Neural cell (in vitro differentiated cells): ENCODE results near the gene SLC45A1. TPM values are rescaled to one million over a fixed set of nuclear protein-coding genes. Genes with fewer than 3 reads are reported as not detected.

Experiments used
- H2AFZ ChIP-seq: fragments of 200-600, 300-800 bp; sonication (generic), shearing (Covaris generic); 2 replicates; pipeline ENCODE4 v1.6.0; 2014; ENCODE audit warnings: low read depth, mild to moderate bottlenecking, antibody characterized with exemption, low read length, moderate library complexity
- H3F3A ChIP-seq: fragments of 200-600 bp; shearing (Covaris generic); 2 replicates; pipeline ENCODE4 v1.6.1; 2016; ENCODE audit warnings: mild to moderate bottlenecking, moderate library complexity, mixed read lengths, antibody characterized with exemption, low read length; ENCODE audit not compliant: insufficient read depth, poor library complexity, severe bottlenecking
- H3K27ac ChIP-seq: fragments of 200-600, 300-800 bp; sonication (generic), shearing (Covaris generic); 2 replicates; pipeline ENCODE4 v1.5.1; 2014; ENCODE audit warnings: mild to moderate bottlenecking, low read length, moderate library complexity
- H3K27me3 ChIP-seq: fragments of 300-800, 200-600 bp; sonication (generic), shearing (Covaris generic); 2 replicates; pipeline ENCODE4 v1.6.0; 2014; ENCODE audit warnings: mild to moderate bottlenecking, low read depth, low read length, moderate library complexity; ENCODE audit not compliant: insufficient read depth
- H3K36me3 ChIP-seq: fragments of 300-800, 200-600 bp; sonication (generic), shearing (Covaris generic); 2 replicates; pipeline ENCODE4 v1.5.1; 2014; ENCODE audit warnings: mild to moderate bottlenecking, antibody characterized with exemption, low read length, moderate library complexity; ENCODE audit not compliant: insufficient read depth
- H3K4me2 ChIP-seq: fragments of 300-800, 200-600 bp; sonication (generic), shearing (Covaris generic); 2 replicates; pipeline ENCODE4 v1.6.0; 2014; ENCODE audit warnings: mild to moderate bottlenecking, low read length
- H3K4me3 ChIP-seq: fragments of 300-800, 200-600 bp; sonication (generic), shearing (Covaris generic); 2 replicates; pipeline ENCODE4 v1.5.1; 2014; ENCODE audit warnings: mild to moderate bottlenecking, low read length, moderate library complexity
- H3K79me2 ChIP-seq: fragments of 200-600 bp; shearing (Covaris generic); replicated peaks from 2 replicates; pipeline ENCODE4 v1.6.0; 2014; ENCODE audit warnings: mild to moderate bottlenecking, low read length, moderate library complexity; ENCODE audit not compliant: insufficient read depth
- H3K9ac ChIP-seq: fragments of 300-800, 200-600 bp; sonication (generic), shearing (Covaris generic); 2 replicates; pipeline ENCODE4 v1.6.1; 2016; ENCODE audit warnings: mild to moderate bottlenecking, low read length, mixed read lengths
- H3K9me2 ChIP-seq: fragments of 200-600 bp; shearing (Covaris generic); 2 replicates; pipeline ENCODE4 v1.6.1; 2016; ENCODE audit warnings: mild to moderate bottlenecking, low read length, mixed read lengths; ENCODE audit not compliant: insufficient read depth
- H3K9me3 ChIP-seq: fragments of 200-600, 300-800 bp; sonication (generic), shearing (Covaris generic); 2 replicates; pipeline ENCODE4 v1.6.1; 2016; ENCODE audit warnings: mild to moderate bottlenecking, mixed run types, low read length, moderate library complexity, mixed read lengths
- H4K20me1 ChIP-seq: fragments of 200-600 bp; shearing (Covaris generic); 2 replicates; pipeline ENCODE4 v1.6.1; 2016; ENCODE audit warnings: mild to moderate bottlenecking, mixed run types; ENCODE audit not compliant: insufficient read depth
- CTCF ChIP-seq: fragments of 450-650 bp; IDR thresholded peaks from 2 replicates; pipeline ENCODE4 v1.5.1; 2014; ENCODE audit warnings: antibody characterized with exemption, mild to moderate bottlenecking, moderate library complexity; ENCODE audit not compliant: poor library complexity, severe bottlenecking
- EP300 ChIP-seq: fragments of 450-650 bp; conservative IDR thresholded peaks from 2 replicates; pipeline ENCODE4 v1.6.1; 2014; ENCODE audit warnings: antibody characterized with exemption, mild to moderate bottlenecking, moderate library complexity; ENCODE audit not compliant: poor library complexity, severe bottlenecking
- EZH2 ChIP-seq: fragments of 200-600, 300-800 bp; shearing (Covaris generic), sonication (generic); IDR thresholded peaks from 2 replicates; pipeline ENCODE4 v1.6.1; 2014; ENCODE audit warnings: antibody characterized with exemption, low read length, borderline replicate concordance, mild to moderate bottlenecking; ENCODE audit not compliant: insufficient read depth, poor library complexity, severe bottlenecking
- MXI1 ChIP-seq: fragments of 450-650 bp; conservative IDR thresholded peaks from 2 replicates; pipeline ENCODE4 v1.6.1; 2014; ENCODE audit warnings: antibody characterized with exemption, mild to moderate bottlenecking; ENCODE audit not compliant: poor library complexity, severe bottlenecking
- POLR2AphosphoS5 ChIP-seq: IDR thresholded peaks from 2 replicates; pipeline ENCODE4 v1.6.1; 2012
- RAD21 ChIP-seq: fragments of 450-650 bp; conservative IDR thresholded peaks from 2 replicates; pipeline ENCODE4 v1.6.1; 2014; ENCODE audit warnings: antibody characterized with exemption, mild to moderate bottlenecking, moderate library complexity
- REST ChIP-seq: IDR thresholded peaks from 2 replicates; pipeline ENCODE4 v1.6.1; 2012; ENCODE audit warnings: borderline replicate concordance
- SMC3 ChIP-seq: fragments of 450-650 bp; conservative IDR thresholded peaks from 2 replicates; pipeline ENCODE4 v1.6.1; 2014; ENCODE audit warnings: antibody characterized with exemption, mild to moderate bottlenecking, moderate library complexity; ENCODE audit not compliant: poor library complexity
- TAF1 ChIP-seq: IDR thresholded peaks from 2 replicates; pipeline ENCODE4 v1.6.1; 2012; ENCODE audit warnings: low read depth
- polyA plus RNA-seq: library from polyadenylated mRNA; depleted of rRNA; stranded (reverse); fragments of >200 nt; gene quantifications from 2 replicates; pipeline ENCODE4 v1.2.3, GENCODE V29; 2014

The SLC45A1 gene
- polyA plus RNA-seq, 1 donor from 2014 or later: 7.1 TPM

GRCh38 chr1:8352886-8353785 lies 35.2 kb downstream of the SLC45A1 start:
- no peaks in the 10 kb centered on the region for H3F3A ChIP-seq
- peaks cover 8% of the 10 kb centered on the region for H3K36me3 ChIP-seq
- no peak overlapping the region for H3K27ac ChIP-seq

More at GRCh38 chr1:8352886-8353785, 35.2 kb downstream of the SLC45A1 start:
- H4K20me1 ChIP-seq: no peaks in the 10 kb centered on the region
- H3K27me3 ChIP-seq: no peaks in the 10 kb centered on the region
- no peaks in the 10 kb centered on the region for H3K79me2 ChIP-seq
- no peak overlapping the region for H3K9ac ChIP-seq
- no peaks in the 10 kb centered on the region for H3K9me2 ChIP-seq
- no peaks in the 10 kb centered on the region for H3K9me3 ChIP-seq
- no peak overlapping the region for H3K4me2 ChIP-seq
- TF ChIP-seq SMC3 (no peak), TAF1 (no peak), EP300 (no peak), POLR2AphosphoS5 (no peak), MXI1 (no peak), RAD21 (no peak), CTCF (no peak), REST (no peak), EZH2 (no peak)
- no peak overlapping the region for H3K4me3 ChIP-seq
- no peak overlapping the region for H2AFZ ChIP-seq
